Neural progenitor cell (in vitro differentiated cells): ENCODE measurements around the gene TMEM121.
"Not testable (repeated sequence)": the region's sequence is repeated elsewhere in the genome, so short reads cannot be mapped to it uniquely, and the experiment has no call there.

ENCODE experiments used
- CTCF ChIP-seq: fragments of 200-600 bp; sonication (generic); IDR thresholded peaks from 2 replicates; pipeline ENCODE4 v1.5.1; 2017; ENCODE audit warnings: antibody characterized with exemption, mild to moderate bottlenecking
- EZH2 ChIP-seq: fragments of 200-600 bp; sonication (generic); IDR thresholded peaks from 2 replicates; pipeline ENCODE4 v1.6.1; 2017; ENCODE audit warnings: antibody characterized with exemption, mild to moderate bottlenecking, moderate library complexity
- EZH2phosphoT487 ChIP-seq: fragments of 200-600 bp; sonication (generic); IDR thresholded peaks from 2 replicates; pipeline ENCODE4 v1.6.1; 2017; ENCODE audit warnings: antibody characterized with exemption

GRCh38 chr14:105573841-105574240, 47.5 kb downstream of the TMEM121 start:
- not testable (repeated sequence) for TF ChIP-seq CTCF, EZH2, EZH2phosphoT487
